ENCODE measurements around the gene CSTF1.

The CSTF1 gene

DNA sequence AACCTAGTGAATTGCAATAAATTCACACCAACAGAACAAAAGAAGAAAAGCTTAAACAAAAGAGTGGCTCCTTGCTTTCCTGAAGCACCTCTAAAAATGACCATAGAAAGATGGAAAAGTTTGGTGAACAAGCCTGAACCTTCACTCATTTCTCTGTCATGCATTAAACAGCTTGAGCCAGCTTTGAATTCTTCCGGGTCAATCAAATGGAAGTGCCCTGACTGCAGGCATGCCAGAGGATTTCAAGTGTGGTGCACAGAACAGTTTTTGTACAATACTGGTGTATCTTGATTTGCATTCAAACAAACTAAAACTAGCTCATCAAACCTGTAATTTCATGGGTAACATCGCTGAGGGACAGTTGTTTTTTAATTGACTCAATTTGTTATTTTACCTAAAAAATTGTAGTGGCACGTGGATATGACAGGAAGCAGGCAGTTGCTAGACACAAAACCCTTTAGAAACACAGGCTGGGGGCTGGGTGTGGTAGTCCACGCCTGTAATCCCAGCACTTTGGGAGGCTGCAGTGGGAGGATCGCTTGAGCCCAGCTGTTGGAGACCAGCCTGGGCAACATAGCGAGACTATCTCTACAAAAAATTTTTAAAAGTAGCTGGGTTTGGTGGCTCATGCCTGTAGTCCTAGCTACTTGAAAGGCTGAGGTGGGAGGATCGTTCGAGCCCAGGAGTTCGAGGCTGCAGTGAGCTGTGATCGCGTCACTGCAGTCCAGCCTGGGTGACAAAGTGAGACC lies 28.7 kb downstream of the CSTF1 start:
- no peaks in the 10 kb centered on the region for H4K20me1 ChIP-seq (ENCODE audit: control insufficient read depth, insufficient read depth, low read depth, low read length)
- no peak overlapping the region for H3K4me2 ChIP-seq (ENCODE audit: low read length)
- no peaks in the 10 kb centered on the region for H3K4me1 ChIP-seq (ENCODE audit: control insufficient read depth, low read length)
- H3K9me3 ChIP-seq (ENCODE audit: control insufficient read depth, insufficient read depth, low read length): no peaks in the 10 kb centered on the region
- no peaks in the 10 kb centered on the region for H3K36me3 ChIP-seq (ENCODE audit: control insufficient read depth, low read length)
- H3K4me3 ChIP-seq (ENCODE audit: low read length): no peak overlapping the region
- no peaks in the 10 kb centered on the region for H3K9me2 ChIP-seq (replicated peaks; ENCODE audit: control insufficient read depth, low read length)
- no peaks in the 10 kb centered on the region for H3F3A ChIP-seq (ENCODE audit: control insufficient read depth, insufficient read depth)
- no peak overlapping the region for H3K27ac ChIP-seq (ENCODE audit: low read depth, low read length)
- TF ChIP-seq, protein P1, sequence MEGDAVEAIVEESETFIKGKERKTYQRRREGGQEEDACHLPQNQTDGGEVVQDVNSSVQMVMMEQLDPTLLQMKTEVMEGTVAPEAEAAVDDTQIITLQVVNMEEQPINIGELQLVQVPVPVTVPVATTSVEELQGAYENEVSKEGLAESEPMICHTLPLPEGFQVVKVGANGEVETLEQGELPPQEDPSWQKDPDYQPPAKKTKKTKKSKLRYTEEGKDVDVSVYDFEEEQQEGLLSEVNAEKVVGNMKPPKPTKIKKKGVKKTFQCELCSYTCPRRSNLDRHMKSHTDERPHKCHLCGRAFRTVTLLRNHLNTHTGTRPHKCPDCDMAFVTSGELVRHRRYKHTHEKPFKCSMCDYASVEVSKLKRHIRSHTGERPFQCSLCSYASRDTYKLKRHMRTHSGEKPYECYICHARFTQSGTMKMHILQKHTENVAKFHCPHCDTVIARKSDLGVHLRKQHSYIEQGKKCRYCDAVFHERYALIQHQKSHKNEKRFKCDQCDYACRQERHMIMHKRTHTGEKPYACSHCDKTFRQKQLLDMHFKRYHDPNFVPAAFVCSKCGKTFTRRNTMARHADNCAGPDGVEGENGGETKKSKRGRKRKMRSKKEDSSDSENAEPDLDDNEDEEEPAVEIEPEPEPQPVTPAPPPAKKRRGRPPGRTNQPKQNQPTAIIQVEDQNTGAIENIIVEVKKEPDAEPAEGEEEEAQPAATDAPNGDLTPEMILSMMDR (IDR thresholded peaks at IDR 0.05; ENCODE audit: low read depth, low read length, poor library complexity, severe bottlenecking): no peak
- no peak for TF ChIP-seq EZH2phosphoT487 (IDR thresholded peaks at IDR 0.05; ENCODE audit: borderline replicate concordance, low read length)
- H3K27me3 ChIP-seq (ENCODE audit: control insufficient read depth, low read length): no peaks in the 10 kb centered on the region; the same call in 1 of the 2 replicates
- H3K79me2 ChIP-seq (ENCODE audit: control insufficient read depth, low read length): no peaks in the 10 kb centered on the region

DNA sequence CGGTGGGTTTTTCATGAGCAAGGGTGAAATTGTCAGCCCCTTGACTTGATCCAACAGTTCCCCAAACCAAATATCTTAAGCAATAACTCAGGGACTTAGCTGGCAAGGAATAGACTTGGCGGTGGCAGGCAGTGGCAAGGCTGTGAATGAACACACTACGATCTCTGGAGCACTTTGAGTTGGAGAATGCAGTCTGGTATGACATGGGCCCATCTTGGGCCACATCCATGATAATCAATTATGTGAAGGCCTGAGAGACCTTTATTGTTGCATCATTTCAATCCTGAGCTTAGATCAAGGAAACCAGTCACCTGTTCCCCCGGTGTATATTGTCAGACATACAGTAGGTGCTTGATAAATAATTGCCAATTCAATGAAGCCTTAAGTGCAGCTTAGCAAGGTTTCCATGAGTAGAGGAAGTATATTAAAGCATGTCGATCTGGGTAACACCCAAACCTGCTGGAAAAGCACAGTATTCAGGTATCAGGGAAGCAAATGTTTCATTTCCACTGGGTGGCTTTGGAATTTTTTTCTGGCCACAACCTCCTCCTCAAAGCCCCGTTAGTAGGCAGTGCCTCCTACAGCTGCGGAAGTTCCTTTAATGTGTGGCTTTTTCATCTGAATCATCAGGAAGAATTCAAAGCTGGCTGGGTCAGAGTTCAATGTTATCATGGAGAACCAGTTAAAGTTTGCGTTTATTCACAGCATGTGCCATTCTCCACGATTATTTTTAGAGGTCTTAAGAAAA lies 29.8 kb downstream of the CSTF1 start:
- no peaks in the 10 kb centered on the region; the same call in 1 of the 2 replicates for H3K27me3 ChIP-seq (ENCODE audit: control insufficient read depth, low read length)
- no peaks in the 10 kb centered on the region for H3K4me1 ChIP-seq (ENCODE audit: control insufficient read depth, low read length)
- H3F3A ChIP-seq (ENCODE audit: control insufficient read depth, insufficient read depth): no peaks in the 10 kb centered on the region
- H3K79me2 ChIP-seq (ENCODE audit: control insufficient read depth, low read length): no peaks in the 10 kb centered on the region
- no peaks in the 10 kb centered on the region for H3K9me3 ChIP-seq (ENCODE audit: control insufficient read depth, insufficient read depth, low read length)
- H3K27ac ChIP-seq (ENCODE audit: low read depth, low read length): no peak overlapping the region
- no peaks in the 10 kb centered on the region for H3K9me2 ChIP-seq (replicated peaks; ENCODE audit: control insufficient read depth, low read length)
- H3K4me3 ChIP-seq (ENCODE audit: low read length): no peak overlapping the region
- no peaks in the 10 kb centered on the region for H3K36me3 ChIP-seq (ENCODE audit: control insufficient read depth, low read length)
- H3K4me2 ChIP-seq (ENCODE audit: low read length): no peak overlapping the region
- H4K20me1 ChIP-seq (ENCODE audit: control insufficient read depth, insufficient read depth, low read depth, low read length): no peaks in the 10 kb centered on the region
- no peak for TF ChIP-seq EZH2phosphoT487 (IDR thresholded peaks at IDR 0.05; ENCODE audit: borderline replicate concordance, low read length)
- TF ChIP-seq, protein P1 (IDR thresholded peaks at IDR 0.05; ENCODE audit: low read depth, low read length, poor library complexity, severe bottlenecking): no peak

DNA sequence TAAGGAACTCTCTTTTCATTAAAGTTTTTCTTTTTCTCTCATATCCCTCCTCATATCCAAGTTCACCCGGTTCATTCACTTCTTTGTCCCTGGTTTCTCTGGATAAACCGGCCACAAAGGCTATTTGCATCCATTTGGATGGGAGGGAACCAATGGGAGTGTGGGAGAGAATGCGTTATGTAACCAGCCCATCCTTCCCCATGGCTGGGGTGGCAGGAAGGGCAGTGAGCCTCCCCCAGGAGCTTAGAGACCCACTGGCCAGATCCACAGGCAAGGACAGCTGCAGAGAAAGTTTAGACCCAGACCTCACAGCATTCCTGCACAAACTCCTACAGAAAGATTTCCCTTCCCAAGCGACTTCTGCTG lies 30.4 kb downstream of the CSTF1 start:
- Histone ChIP-seq H3K9me3 (ENCODE audit: control insufficient read depth, insufficient read depth, low read length) (no peaks in the 10 kb centered on the region), H3K4me1 (ENCODE audit: control insufficient read depth, low read length) (peaks cover 3% of the 10 kb centered on the region), H3K9me2 (replicated peaks; ENCODE audit: control insufficient read depth, low read length) (no peaks in the 10 kb centered on the region), H3K79me2 (ENCODE audit: control insufficient read depth, low read length) (no peaks in the 10 kb centered on the region), H3K36me3 (ENCODE audit: control insufficient read depth, low read length) (no peaks in the 10 kb centered on the region), H3K4me3 (ENCODE audit: low read length) (no peak overlapping the region), H3F3A (ENCODE audit: control insufficient read depth, insufficient read depth) (no peaks in the 10 kb centered on the region), H3K27ac (ENCODE audit: low read depth, low read length) (no peak overlapping the region), H3K4me2 (ENCODE audit: low read length) (no peak overlapping the region), H3K27me3 (ENCODE audit: control insufficient read depth, low read length) (no peaks in the 10 kb centered on the region; the same call in 1 of the 2 replicates), H4K20me1 (ENCODE audit: control insufficient read depth, insufficient read depth, low read depth, low read length) (no peaks in the 10 kb centered on the region)
- TF ChIP-seq, protein P1 (IDR thresholded peaks at IDR 0.05; ENCODE audit: low read depth, low read length, poor library complexity, severe bottlenecking): no peak
- no peak for TF ChIP-seq EZH2phosphoT487 (IDR thresholded peaks at IDR 0.05; ENCODE audit: borderline replicate concordance, low read length)

Measured in DOHH2 (cell line).